ENCODE results near the gene IL15RA. TPM values are rescaled to one million over a fixed set of nuclear protein-coding genes. Genes with fewer than 3 reads are reported as not detected.

Gene IL15RA
- total and polyA plus RNA-seq, 2 of the 8 experiments (the other 6 are each of a cell fraction or from before 2014, with no cell fraction given): 1.3 to 1.4 TPM

DNA sequence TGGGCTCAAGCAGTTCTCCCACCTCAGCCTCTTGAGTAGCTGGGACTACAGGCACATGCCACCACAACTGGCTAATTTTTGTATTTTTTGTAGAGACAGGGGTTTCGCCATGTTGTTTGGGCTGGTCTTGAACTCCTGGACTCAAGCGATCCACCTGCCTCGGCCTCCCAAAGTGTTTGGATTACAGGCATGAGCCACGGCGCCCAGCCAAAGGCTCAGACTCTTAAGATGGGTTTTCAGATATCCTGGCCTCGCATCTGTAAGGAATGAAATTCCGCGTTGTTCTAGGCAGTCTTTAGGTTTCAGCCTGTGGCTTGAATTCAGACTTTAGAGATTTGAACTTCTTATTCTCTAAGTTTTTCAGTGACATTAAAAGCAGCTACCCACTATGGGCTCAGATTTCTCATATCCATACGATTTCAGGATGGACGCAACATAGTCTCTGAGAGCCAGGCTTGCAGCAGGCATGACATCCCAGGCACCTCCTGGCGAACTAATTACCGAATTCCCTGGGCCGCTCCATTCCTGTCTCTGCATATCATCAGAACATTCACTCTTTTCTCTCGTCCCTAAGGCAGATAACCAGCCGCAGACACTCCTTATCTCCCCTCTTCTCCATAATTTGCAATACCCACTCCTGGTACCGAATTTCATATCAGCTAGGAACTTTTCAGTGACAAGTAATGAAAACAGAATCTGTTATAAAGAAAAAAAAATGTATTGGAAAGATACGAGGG, 29.7 kb downstream of the IL15RA start:
- Histone ChIP-seq H3K4ac (replicated peaks; ENCODE audit: insufficient read length, low read depth, low read length) (no peak overlapping the region), H2AFZ (ENCODE audit: low read length) (no peak overlapping the region), H4K91ac (replicated peaks; ENCODE audit: insufficient read length, low read length) (no peak overlapping the region), H3K9ac (replicated peaks in 1 of 4; ENCODE audit: extremely low read depth in 1 of 4, low read depth in 3 of 4, low read length in 3 of 4) (no peak overlapping the region), H3K4me3 (ENCODE audit: extremely low read depth in 1 of 4, insufficient read depth in 2 of 4, low read depth in 3 of 4, low read length in 4 of 4) (no peak overlapping the region), H3K23me2 (ENCODE audit: low read depth, low read length) (no peaks in the 10 kb centered on the region), H3K14ac (ENCODE audit: insufficient read length) (no peak overlapping the region), H2BK20ac (ENCODE audit: low read length) (no peak overlapping the region), H3K4me2 (ENCODE audit: insufficient read depth in 1 of 2, low read depth in 2 of 2, low read length in 2 of 2) (no peak overlapping the region), H3K56ac (replicated peaks; ENCODE audit: insufficient read length, low read depth, low read length) (no peak overlapping the region), H3K27me3 (replicated peaks in 1 of 4; ENCODE audit: control insufficient read depth in 3 of 4, extremely low read depth in 1 of 4, insufficient read depth in 3 of 4, low read length in 3 of 4) (no peaks in the 10 kb centered on the region), H3K27ac (ENCODE audit: low read depth, low read length) (no peak overlapping the region), H3K23ac (ENCODE audit: insufficient read length) (no peak overlapping the region), H3K79me1 (ENCODE audit: low read depth, low read length) (no peaks in the 10 kb centered on the region), H3K9me3 (ENCODE audit: insufficient read depth in 2 of 2, low read depth in 1 of 2, low read length in 1 of 2) (no peaks in the 10 kb centered on the region), H3K79me2 (ENCODE audit: control insufficient read depth in 1 of 2, insufficient read depth in 2 of 2, low read length in 2 of 2) (no peaks in the 10 kb centered on the region), H2BK120ac (replicated peaks; ENCODE audit: low read depth, low read length) (no peak overlapping the region), H2BK15ac (ENCODE audit: low read length) (no peak overlapping the region), H3K4me1 (replicated peaks in 1 of 4; ENCODE audit: control insufficient read depth in 3 of 4, insufficient read depth in 4 of 4, low read length in 3 of 4) (peaks cover 0 to 13% (median 5%) of the 10 kb centered on the region in 4 experiments; a peak in 6 of 7 replicates), H3K18ac (ENCODE audit: extremely low read depth, low read length) (no peak overlapping the region), H4K5ac (ENCODE audit: insufficient read length, low read depth, low read length) (no peak overlapping the region), H4K8ac (ENCODE audit: extremely low read depth, insufficient read depth, low read length) (no peak overlapping the region; the same call in 1 of the 2 replicates), H3K36me3 (ENCODE audit: control insufficient read depth in 2 of 4, insufficient read depth in 4 of 4, low read length in 3 of 4) (no peaks in the 10 kb centered on the region), H4K20me1 (replicated peaks in 1 of 2; ENCODE audit: control insufficient read depth in 1 of 2, insufficient read depth in 2 of 2, low read length in 2 of 2) (no peaks in the 10 kb centered on the region), H2AK5ac (ENCODE audit: low read depth, low read length) (no peak overlapping the region), H2BK5ac (ENCODE audit: low read depth, low read length) (no peak overlapping the region), H2BK12ac (ENCODE audit: low read depth, low read length) (no peak overlapping the region)
- no peak for TF ChIP-seq EP300 (IDR thresholded peaks at IDR 0.05; ENCODE audit: borderline replicate concordance in 1 of 2, low read depth in 2 of 2, low read length in 2 of 2)
- no peak for TF ChIP-seq SIX5 (IDR thresholded peaks at IDR 0.05; ENCODE audit: low read depth, low read length)
- TF ChIP-seq CREB1 (IDR thresholded peaks at IDR 0.05): no peak
- TF ChIP-seq, protein P1, sequence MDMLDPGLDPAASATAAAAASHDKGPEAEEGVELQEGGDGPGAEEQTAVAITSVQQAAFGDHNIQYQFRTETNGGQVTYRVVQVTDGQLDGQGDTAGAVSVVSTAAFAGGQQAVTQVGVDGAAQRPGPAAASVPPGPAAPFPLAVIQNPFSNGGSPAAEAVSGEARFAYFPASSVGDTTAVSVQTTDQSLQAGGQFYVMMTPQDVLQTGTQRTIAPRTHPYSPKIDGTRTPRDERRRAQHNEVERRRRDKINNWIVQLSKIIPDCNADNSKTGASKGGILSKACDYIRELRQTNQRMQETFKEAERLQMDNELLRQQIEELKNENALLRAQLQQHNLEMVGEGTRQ (IDR thresholded peaks at IDR 0.05; ENCODE audit: low read length): no peak
- TF ChIP-seq SP2 (IDR thresholded peaks at IDR 0.05; ENCODE audit: low read length): no peak
- TF ChIP-seq RXRA (IDR thresholded peaks at IDR 0.05; ENCODE audit: insufficient read depth, low read depth, low read length): no peak
- no peak for TF ChIP-seq KDM1A (IDR thresholded peaks at IDR 0.05; ENCODE audit: borderline replicate concordance, low read length)
- no peak for TF ChIP-seq EZH2 (IDR thresholded peaks at IDR 0.05; ENCODE audit: low read depth, low read length, severe bottlenecking)
- no peak for TF ChIP-seq ASH2L (IDR thresholded peaks at IDR 0.05; ENCODE audit: low read length)
- FAIRE-seq: no peak
- 88% methylated on average over 17 of the region's 17 CpGs; no CpG with 5 or more reads in 1 of the 2 experiments for WGBS, 2 experiments (ENCODE audit: extremely low coverage in 1 of 2, insufficient coverage in 1 of 2, insufficient read length in 1 of 2, insufficient replicate concordance in 2 of 2, low coverage in 1 of 2, low lambda C conversion rate in 2 of 2, missing lambda C conversion rate in 1 of 2)
- DNase-seq (ENCODE audit: low read depth in 1 of 2, low spot score in 2 of 2): no peak
- ChIA-PET CTCF (ENCODE audit: partially characterized antibody) (interaction anchor here (0.6 to 1.9 kb wide), 7 partner anchors 31 to 177 kb away, joined by 3 to 9 read pairs (median 3); no protein-coding TSS in a partner anchor), POLR2A (ENCODE audit: partially characterized antibody) (interaction anchor here (0.5 kb wide), 1 partner anchor 9 kb away, joined by 3 read pairs; no protein-coding TSS in a partner anchor)
